Measurements from ENCODE around the gene FOXN3.

FOXN3 gene

DNA sequence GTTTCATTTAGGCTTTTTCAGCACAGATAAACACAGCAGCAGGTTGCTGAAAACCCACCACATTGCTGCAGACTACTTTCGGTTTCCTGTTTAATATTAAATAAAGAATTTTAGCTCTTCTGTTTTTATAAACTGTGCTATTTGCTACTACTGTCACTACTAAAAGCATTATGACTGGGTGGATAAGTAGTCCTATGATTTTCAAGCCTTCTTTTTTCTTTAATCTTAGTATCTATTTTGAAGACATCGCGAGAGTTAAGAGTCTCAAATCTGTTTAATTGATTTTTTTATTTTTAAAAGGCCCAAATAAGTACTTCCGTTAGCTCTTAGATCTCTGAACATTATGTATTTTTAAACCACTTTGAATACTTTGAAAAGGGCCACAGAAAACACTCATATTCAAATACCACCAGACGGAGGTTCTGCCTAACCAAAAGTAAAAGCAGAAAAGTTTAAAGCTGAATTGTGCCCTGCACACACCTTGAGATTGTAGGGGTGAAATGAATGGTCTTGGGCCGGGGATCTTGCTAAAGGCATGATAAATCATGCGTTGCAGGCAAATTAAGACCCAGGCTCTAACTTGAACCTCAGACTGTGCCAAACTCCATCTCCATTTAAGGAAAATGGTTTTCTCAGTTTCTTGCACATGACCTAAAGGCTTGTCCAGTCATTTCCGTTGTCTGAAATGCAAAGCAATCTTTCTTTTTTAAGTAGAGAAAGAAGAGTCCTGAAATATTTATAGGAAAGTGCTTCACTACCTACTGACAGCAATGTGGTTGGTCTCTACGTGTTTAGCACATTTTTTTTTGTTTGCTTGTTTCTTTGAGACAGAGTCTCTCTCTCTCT lies 13.6 kb upstream of the FOXN3 start:
- DNase-seq: peak; percentile 76

DNA sequence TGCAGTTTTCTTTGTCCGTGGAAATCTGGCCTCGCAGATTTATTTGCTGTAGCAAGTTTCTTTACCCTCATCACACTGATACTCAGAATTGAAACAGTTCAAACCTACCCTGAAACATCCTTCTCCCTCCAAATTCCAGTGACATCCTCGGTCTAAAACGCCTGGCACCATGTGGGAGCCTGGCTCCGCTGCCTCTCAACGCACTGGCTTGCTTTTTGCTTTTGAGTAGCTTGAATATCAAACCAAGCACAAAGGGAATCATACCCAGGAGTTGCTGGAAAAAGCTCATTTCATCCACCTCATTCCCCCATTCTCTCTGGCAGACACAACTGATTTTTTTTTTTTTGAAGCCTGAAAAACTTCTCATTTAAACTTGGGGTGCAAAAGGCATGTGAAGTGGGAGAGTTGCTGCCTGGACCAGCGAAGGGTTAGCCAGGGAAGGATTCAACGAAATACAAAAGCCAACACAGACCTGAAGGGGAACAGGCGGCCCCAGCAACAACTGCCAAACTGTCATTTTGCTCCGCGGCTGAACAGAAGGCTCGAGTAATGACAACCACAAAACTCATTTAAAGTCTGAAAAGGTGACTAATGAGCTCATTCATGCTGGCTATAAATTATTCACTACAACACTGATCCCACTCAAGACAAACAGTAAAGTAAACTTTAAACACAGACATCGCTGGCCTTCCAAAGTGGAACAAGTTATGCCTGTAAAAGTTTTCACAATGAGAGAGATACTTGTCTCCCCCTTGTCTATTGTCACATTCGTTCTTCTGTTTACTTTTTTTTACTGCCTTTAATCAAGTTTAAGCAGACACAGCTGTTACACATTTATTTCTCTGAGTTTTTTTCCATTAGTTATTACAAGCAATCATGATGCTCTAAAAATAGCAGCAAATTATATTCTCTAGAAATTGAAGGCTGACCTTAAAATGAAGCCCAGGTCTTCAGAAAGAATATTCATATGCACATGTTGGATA lies 12.5 kb upstream of the FOXN3 start:
- DNase-seq: no peak

DNA sequence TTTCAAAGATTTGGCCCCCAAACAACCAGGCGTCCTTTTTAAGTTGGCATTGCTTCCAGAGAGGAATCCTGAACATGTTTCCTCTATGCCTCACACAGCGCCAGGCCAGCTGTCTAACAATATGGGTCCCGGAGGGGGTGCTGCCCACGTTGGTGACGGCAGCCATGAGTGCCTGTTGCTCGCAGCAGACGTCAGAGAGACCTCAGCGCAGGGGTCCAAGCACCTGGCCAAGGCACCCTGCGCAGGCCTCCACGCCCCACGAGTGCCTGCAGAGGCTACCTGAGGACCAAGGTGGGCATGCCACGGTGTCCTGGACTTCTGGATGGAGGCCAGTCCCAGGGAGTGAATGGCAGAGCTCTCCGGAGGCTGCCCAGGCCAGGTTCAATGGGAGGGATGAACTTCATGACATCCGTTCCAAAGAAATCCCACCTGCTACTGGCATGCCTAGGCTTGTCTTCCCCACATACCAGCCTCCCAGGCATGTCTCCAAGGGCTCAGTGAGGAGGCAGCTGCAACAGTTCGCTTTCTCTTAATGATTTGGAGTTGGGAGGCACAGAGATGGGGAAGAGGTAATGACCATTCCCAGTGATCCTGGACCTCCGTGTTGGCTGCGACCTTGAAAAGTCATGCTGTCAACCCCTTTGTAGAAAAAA lies 11.6 kb upstream of the FOXN3 start:
- DNase-seq: no peak

DNA sequence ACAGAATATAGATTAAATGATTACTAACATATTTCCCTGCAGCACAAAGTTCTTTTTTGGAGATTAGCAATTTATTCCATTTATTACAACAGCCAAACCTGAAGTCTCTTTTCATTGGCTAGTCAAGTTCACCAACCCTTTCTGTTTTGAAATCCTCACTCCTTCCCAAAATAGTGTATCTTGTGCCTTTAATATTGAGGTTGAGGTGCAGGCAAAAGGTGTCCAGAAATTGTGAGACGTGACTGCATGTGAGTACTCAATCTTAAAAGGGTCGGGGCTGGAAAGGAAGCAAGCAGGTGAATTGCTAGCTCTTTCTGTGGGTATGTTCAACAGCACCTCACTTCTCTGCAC lies 11.1 kb upstream of the FOXN3 start:
- DNase-seq: no peak

DNA sequence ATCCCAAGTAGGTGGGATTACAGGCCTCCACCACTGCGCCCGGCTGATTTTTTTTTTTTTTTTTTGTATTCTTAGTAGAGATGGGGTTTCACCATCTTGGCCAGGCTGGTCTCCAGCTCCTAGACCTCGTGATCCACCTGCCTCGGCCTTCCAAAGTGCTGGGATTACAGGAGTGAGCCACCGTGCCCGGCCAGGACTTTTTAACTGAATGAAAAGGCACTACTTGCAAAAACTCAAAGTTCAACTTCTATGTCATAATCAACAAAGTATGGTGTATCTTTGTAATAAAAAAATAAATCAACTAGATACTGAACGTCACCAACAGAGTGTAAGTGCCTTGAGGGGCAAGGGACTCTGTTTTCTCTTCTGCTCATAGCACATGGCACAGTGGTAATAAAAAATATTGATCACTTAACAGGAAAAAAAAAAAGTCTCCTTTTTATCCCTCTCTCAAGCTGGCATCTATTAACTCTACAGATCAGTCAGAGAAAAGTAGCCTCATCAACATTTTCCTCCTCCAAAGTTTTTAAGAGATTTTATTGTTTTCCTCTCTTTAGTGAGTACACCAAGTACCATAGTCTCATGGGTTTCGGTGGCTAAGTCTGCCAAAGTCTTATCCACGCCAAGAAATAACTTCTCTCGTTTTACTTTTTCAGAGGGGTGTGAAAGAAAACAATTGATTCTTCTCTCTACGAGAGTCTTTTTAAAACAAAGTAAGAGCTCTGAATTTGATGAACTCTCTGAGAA lies 10.6 kb upstream of the FOXN3 start:
- DNase-seq: no peak

GRCh38 chr14:89425931-89426330 lies 8.9 kb upstream of the FOXN3 start:
- DNase-seq: no peak

DNA sequence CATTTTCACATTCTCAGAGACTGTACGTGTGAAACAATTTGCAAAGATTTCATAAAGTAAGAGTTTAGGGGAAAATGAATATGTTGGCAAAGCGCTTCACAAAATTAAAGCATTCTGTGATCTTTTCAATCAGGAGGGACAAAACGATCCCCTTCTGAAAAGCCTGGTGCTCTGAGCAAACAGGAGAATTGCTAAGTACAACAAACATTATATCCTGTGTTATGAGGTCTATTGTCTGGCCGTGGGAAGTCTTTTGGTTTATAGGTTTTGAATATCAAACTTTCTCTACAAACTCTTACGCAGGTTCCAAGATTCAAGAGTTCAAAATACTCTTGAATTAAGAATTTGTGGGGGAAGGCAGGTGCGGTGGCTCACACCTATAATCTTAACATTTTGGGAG lies 7.2 kb upstream of the FOXN3 start:
- DNase-seq: no peak

DNA sequence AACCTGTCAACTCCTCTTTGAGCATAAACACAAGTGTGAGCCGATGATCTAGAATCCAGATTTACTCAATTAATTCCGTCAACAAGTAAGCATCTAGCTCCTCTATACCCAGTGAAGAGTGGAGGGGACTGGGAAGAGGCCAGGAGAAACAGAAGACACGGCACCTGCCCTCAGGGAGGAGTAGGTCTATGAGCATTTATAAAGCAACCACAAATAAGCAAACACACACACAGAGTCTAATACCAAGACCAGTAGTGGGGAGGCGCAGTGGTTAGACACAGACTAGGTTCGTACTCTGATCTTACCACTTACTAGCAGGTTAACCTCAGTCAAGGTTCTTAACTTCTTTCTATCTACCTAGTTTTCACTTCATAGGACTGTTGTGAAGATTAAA lies 5.9 kb upstream of the FOXN3 start:
- no peak for DNase-seq

DNA sequence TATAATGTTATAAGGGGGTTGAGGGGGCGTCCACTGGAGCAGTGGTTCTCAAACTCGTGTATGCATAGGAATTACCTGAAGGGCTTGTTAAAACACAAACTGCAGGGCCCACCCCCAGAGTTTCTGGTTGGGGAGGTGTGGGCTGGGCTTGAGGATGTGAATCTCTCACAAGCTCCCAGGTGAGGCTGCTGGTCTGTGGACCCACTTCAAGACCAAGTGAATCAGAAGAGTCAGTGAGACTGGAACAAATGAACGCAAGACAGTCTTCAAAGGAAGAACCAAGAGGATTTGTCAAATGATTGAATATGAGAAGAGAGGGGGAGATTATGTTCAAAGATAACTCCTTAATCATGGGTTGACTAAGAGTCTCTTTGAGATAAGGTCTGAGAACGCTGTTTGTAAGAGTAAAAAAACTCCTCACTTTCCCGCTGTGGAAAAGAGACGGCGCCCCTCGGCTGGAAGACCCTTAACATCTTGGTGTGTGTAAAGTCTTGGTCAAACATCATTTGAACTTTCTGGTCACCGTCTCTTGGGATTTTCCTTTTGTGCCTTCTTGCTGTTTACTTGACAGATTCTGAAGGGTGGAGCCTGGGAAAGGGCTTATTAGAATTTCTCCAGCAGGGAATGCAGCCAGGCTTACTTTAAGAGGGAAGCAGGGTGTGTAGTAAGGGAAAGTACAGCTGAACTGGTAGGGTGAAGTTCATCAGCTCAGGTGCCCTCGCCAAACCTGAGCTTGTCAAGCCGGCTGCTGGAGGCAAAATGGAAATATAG lies 5.3 kb upstream of the FOXN3 start:
- DNase-seq: no peak

DNA sequence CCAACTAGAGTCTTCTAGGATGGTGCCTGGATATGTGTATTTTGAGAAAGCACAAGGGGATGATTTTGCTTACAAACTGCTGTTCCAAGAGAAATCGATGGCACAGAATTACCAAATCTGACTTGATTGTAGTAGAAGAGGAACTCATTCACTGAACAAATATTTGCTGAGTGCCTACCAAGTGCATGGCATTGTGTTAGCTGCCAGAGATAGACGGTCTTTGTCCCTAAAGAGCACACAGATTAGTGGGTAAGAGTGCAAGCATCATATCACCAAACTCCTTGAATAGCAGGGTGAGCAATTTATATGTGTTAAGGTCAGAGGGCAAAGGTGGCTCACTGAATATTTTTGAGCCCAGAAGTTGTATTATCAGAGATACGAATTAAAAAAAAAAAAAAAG lies 3.5 kb upstream of the FOXN3 start:
- DNase-seq: no peak

GRCh38 chr14:89419973-89420482 lies 3.0 kb upstream of the FOXN3 start:
- no peak for DNase-seq

DNA sequence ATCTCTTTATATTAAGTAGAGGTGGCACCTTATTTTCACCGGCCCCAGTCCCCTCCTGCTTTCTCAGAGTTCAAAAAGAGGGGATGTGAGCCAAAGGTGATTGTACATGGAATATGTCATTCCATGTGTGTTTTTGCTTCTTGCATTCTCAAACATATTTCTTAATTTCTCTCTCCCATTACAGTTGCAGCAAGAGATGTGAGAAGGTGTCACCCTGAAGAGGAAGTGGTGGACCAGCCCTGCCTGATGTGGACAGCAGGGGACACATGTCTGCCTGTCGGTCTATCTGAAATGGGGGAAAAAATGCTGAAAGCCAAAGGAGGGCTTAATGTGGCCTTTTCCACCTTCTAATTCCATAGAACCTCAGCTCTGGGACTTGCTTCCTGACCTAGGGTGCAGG lies 1.9 kb upstream of the FOXN3 start:
- DNase-seq: no peak

DNA sequence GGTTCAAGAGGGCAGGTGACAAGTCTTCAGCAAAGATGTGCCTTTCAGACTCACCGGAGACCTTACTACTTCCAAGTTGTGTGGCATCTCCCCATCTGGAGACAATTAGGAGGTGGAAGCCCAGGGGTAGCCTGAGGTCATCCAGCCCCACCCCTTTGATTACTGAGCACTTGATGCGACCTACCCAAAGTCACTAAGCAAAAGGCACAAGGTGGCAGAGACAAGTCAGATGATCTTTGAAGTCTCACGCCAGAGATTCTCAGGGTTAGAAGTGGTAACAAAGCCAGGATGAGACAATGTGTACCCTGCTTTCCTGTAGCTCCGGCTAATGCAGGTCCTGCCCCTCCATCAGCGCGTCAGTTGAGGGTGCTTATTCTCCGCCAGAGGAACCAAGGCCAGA lies 1.4 kb upstream of the FOXN3 start:
- no peak for DNase-seq

GRCh38 chr14:89417465-89418225 lies 612 bp upstream of the FOXN3 start:
- peak; percentile 53 for DNase-seq

DNA sequence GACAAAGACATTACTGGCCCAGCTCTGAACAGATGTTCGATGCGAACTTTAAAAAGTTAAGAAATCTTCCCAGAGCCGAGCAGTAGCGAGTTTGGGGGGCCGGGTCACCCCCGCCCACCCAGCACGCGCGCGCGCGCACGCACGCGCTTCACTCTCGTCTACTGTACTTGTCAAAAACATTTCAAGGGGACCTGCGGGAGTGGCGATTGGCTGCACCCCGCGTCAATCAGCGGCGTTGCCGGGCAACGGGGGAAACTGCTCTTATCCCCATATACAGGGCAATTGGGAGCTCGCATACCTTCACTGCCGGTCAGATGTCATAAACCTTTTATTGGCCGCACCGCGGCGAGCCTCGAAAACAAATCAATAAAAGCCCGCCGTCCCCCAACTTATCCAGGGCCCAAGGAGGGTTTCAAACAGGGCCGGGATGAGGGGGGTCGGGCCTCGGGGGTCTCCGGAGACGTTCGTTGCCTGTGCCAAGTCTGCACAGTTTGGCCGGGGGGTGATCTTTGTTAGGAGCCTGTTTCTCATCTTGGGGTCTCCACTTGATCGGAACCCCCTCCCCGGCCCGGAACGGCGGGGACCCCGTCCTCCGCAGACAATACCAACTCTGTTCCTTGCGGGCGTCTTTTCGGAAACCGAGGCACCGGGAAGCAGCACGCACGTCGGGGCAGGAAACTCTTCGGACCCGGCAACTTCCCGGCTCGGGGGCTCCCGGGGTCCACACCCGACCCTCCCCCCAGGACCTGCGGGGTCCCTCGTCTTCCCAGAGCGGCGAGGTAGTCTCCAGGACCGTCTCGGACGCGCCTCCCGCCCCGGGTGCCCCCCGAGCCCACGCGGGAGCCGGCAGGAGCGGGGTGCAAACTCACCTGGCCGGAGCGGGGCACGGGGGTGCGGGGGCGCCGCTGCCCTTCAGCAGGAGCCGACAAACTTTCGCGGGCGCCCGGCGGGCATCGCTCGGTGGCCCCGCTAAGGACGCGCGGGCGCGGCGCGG lies 734 bp downstream of the FOXN3 start:
- peak; percentile 96 for DNase-seq

- no peak for DNase-seq
These were observed 1.9 kb downstream of the FOXN3 start for GRCh38 chr14:89415159-89415558.

GRCh38 chr14:89411976-89412375 lies 5.1 kb downstream of the FOXN3 start:
- no peak for DNase-seq

GRCh38 chr14:89409961-89410360 lies 7.1 kb downstream of the FOXN3 start:
- DNase-seq: no peak

DNA sequence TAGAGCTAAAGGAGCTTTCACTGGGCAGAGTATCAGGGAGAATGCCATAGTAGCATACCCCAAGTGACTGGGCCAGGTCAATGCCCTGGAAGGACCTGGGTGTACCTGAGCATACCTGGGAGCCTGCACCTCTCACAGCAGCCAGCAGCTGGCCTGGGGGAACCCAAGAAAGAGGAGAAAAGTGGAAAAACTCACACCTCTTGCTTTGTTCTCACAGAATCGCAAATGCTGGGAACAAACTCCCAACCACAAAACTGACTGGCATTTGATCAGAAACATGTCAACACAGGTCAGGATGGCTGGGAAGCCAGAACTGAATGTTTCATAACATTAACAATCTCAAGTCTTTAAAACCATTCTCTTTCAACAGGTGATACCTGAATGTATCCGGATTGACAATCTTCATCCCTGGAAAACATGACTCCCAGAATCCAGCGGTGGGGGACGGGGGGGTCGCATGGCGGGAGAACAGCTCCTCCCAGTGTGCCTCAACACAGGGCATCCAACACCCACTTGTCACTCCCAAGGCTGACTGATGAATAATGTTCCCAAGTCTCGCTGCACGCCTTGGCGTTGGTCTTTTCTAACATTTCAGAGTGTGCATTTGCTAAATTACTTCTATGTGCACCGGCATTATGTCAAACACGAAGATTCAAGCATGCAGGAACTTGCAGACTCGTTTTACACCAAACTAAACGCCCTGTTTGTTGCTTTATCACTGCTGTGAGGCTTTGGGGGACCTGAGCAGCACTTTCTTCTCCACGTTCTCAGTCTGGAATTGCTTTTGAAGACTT lies 7.9 kb downstream of the FOXN3 start:
- DNase-seq: no peak
